Prostate gland (tissue), 2 donors: ENCODE results near the gene GATD1. TPM values are rescaled to one million over a fixed set of nuclear protein-coding genes. Genes with fewer than 3 reads are reported as not detected.

Source experiments
- DNase-seq: peaks from one replicate; pipeline ENCODE4 v3.0.0-alpha.2; 2019; ENCODE audit warnings: low spot score
- H3K27ac ChIP-seq, 2 donors: fragments of 200-600 bp; sonication (generic); 2 replicates each; pipeline ENCODE4 v1.5.1; 2017 to 2019
- H3K27me3 ChIP-seq: fragments of 200-600 bp; sonication (generic); replicated peaks from 2 replicates; pipeline ENCODE4 v1.5.1; 2019; ENCODE audit not compliant: insufficient read depth
- H3K36me3 ChIP-seq, 2 donors: fragments of 200-600 bp; sonication (generic); 1 replicate in 1 of 2; 2 replicates in 1 of 2; pipeline versions ENCODE4 v1.5.1 to v1.8.1; 2017 to 2019
- H3K4me1 ChIP-seq: fragments of 200-600 bp; sonication (generic); replicated peaks from 2 replicates; pipeline ENCODE4 v1.5.1; 2019
- H3K4me3 ChIP-seq, 2 donors: fragments of 200-600 bp; sonication (generic); 2 replicates each; pipeline ENCODE4 v1.5.1; 2017 to 2019
- H3K9me3 ChIP-seq: fragments of 200-600 bp; sonication (generic); 2 replicates; pipeline ENCODE4 v1.5.1; 2017
- POLR2A ChIP-seq: fragments of 450-650 bp; IDR thresholded peaks from one replicate; pipeline ENCODE4 v1.6.1; 2016; ENCODE audit warnings: antibody characterized with exemption, mild to moderate bottlenecking
- POLR2AphosphoS5 ChIP-seq: sonication (generic); formaldehyde crosslinking; IDR thresholded peaks from one replicate; pipeline ENCODE4 v1.6.1; 2017; ENCODE audit warnings: antibody characterized with exemption
- WGBS: methylation state at CpG from one replicate; pipeline ENCODE4 v1.1.5; 2018; 5-methylcytosine and 5-hydroxymethylcytosine counted together
- intact Hi-C: fragments of 100-400 bp; cut with DNase I; formaldehyde crosslinking; loops from one replicate; pipeline ENCODE4 v1.14.2; 2022
- total RNA-seq, 2 donors: library from RNA; depleted of rRNA; stranded (reverse); fragments of >200 nt; gene quantifications; one replicate each; pipeline ENCODE4 v1.1.0, GENCODE V29; 2016
- TF ChIP-seq, protein P1 (sequence below), 4 experiments: fragments of 200-600 bp in 2 of 4; fragments of 450-650 bp in 2 of 4; sonication (generic) in 2 of 4; IDR thresholded peaks; 1 replicate in 3 of 4; 2 replicates in 1 of 4; pipeline ENCODE4 v1.5.1; 2016 to 2019; ENCODE audit warnings: antibody characterized with exemption in 4 of 4, mild to moderate bottlenecking in 2 of 4, moderate library complexity in 2 of 4

The GATD1 gene
- total RNA-seq, 2 donors from 2014 or later = 29.9 to 72.3 TPM

GRCh38 chr11:801097-801780, 24.0 kb upstream of the GATD1 start:
- H3K4me3 ChIP-seq = no peak overlapping the region
- H3K36me3 ChIP-seq = no peaks in the 10 kb centered on the region
- WGBS = 83% methylated on average over 20 of the region's 20 CpGs
- H3K27me3 ChIP-seq = no peaks in the 10 kb centered on the region
- H3K4me1 ChIP-seq = peaks cover 21% of the 10 kb centered on the region
- intact Hi-C loops = no loop called here
- H3K9me3 ChIP-seq = no peaks in the 10 kb centered on the region
- TF ChIP-seq, protein P1, sequence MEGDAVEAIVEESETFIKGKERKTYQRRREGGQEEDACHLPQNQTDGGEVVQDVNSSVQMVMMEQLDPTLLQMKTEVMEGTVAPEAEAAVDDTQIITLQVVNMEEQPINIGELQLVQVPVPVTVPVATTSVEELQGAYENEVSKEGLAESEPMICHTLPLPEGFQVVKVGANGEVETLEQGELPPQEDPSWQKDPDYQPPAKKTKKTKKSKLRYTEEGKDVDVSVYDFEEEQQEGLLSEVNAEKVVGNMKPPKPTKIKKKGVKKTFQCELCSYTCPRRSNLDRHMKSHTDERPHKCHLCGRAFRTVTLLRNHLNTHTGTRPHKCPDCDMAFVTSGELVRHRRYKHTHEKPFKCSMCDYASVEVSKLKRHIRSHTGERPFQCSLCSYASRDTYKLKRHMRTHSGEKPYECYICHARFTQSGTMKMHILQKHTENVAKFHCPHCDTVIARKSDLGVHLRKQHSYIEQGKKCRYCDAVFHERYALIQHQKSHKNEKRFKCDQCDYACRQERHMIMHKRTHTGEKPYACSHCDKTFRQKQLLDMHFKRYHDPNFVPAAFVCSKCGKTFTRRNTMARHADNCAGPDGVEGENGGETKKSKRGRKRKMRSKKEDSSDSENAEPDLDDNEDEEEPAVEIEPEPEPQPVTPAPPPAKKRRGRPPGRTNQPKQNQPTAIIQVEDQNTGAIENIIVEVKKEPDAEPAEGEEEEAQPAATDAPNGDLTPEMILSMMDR (IDR thresholded peaks at IDR 0.05) = no peak
- TF ChIP-seq POLR2AphosphoS5 = no peak
- TF ChIP-seq POLR2A = no peak
- DNase-seq = no peak
- H3K27ac ChIP-seq = no peak overlapping the region

DNA sequence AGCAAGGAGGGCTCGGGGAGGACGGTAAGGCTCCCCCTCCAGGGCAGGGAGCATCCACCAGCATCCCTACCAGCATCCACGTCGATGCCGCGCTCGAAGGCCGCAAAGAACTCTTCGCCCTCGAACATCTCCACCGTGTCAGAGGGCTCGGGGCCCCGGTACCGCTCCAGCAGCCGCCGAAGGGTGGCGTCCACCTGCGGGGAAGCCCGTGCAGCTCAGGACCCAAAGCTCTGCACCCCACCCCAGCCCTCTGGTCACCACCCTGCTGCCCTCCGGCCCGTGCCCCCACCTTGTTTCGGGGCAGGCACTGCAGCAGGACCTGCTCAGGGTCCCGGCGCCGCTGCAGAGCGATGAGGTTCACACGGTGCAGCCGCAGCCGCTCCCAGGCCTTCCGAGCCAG, 23.2 kb upstream of the GATD1 start:
- intact Hi-C loops = no loop called here
- peaks cover 26% of the 10 kb centered on the region for H3K4me1 ChIP-seq
- no peak overlapping the region for H3K4me3 ChIP-seq
- H3K9me3 ChIP-seq = no peaks in the 10 kb centered on the region
- WGBS = 91% methylated on average over 30 of the region's 30 CpGs
- no peaks in the 10 kb centered on the region for H3K36me3 ChIP-seq
- TF ChIP-seq POLR2AphosphoS5 = no peak
- TF ChIP-seq POLR2A = no peak
- TF ChIP-seq, protein P1 (IDR thresholded peaks at IDR 0.05) = no peak
- no peaks in the 10 kb centered on the region for H3K27me3 ChIP-seq
- DNase-seq = no peak
- H3K27ac ChIP-seq = no peak overlapping the region

DNA sequence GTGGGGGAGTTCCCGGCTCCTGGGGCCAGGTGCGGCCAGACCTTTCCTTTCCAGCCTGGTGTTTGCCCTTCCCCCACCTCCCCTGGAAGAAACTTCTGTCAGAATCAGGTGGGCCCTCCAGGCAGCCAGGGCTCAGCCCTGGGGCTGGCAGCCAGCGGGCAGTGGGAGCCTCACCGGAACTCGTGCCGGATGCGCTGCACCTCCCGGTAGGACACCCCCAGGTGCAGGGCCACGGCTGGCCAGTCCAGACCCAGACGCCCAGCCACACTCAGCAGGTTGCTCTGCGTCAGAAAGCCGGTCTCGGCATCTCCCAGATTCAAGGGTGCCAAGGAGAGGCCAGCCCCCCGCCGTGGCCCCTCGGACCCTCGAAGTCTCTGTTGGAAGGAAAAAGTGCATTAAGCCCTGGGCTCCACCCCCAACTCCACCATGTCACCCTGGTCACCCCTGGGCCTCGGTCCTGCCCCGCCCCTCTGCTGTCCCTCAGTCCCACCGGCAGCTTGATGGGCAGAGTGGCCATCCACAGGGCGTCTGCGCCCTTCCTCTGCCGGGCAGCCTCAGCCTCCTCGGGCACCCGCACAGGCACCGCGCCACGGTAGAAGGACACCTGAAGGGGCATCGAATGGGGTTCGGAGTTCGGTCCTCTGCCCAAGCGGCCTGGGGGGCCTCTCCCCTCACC, 22.5 kb upstream of the GATD1 start:
- Histone ChIP-seq H3K4me3 (no peak overlapping the region), H3K4me1 (peaks cover 29% of the 10 kb centered on the region), H3K9me3 (no peaks in the 10 kb centered on the region), H3K27me3 (no peaks in the 10 kb centered on the region), H3K36me3 (no peaks in the 10 kb centered on the region), H3K27ac (no peak overlapping the region)
- intact Hi-C loops = no loop called here
- WGBS = 87% methylated on average over 32 of the region's 32 CpGs
- DNase-seq = no peak
- TF ChIP-seq, protein P1 (IDR thresholded peaks at IDR 0.05) = no peak
- TF ChIP-seq POLR2AphosphoS5 = no peak
- no peak for TF ChIP-seq POLR2A

DNA sequence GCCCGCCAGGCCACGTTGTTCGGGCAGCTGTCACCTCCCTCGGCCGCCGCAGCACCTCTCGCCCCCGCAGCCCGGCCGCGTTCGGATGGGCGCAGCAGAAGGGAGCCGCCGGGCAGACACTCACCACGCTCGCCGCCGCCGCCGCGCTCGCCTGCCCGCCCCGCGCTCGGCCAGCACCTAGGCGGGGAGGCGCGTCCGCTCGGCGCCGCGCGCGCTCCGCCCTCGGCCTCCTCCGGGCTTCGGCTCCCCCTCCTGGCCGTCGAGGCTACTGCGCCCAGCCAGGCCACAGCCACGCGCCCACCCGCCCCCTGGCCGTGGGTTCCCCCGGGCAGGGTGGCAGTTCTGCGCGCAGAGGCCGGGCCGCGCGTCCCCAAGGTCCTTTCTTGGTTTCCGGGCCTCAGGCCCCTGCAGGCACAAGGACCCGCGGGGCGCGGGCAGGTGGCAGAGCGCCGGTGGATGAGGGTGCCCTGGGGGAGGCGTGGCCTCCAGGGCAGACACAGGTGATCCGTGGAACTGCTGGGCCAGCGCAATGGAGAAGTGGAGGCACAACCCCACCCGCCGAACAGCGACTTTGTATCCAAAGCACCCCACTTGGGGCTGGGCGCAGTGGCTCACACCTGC, 20.9 kb upstream of the GATD1 start, which contains the start of gene SLC25A22:
TSS of gene SLC25A22 (minus strand) at position 189 of the 621 bp plus-strand sequence. CDS start 3,275 bp downstream, outside the sequence.
- intact Hi-C loops = no loop called here
- H3K27ac ChIP-seq = peak within 1 kb of the TSS; percentile 81 to 86
- TF ChIP-seq POLR2AphosphoS5 (no peak), POLR2A (no peak)
- TF ChIP-seq, protein P1 (IDR thresholded peaks at IDR 0.05) = peak; percentile 65 to 95 (median 88)
- peak within 1 kb of the TSS; percentile 47 to 73 for H3K4me3 ChIP-seq
- no peaks in the 10 kb centered on the region for H3K27me3 ChIP-seq
- peaks cover 16% of the 10 kb centered on the region for H3K4me1 ChIP-seq
- H3K36me3 ChIP-seq = no peaks in the 10 kb centered on the region
- DNase-seq = peak; percentile 64
- H3K9me3 ChIP-seq = no peaks in the 10 kb centered on the region
- WGBS = 8% methylated on average over 42 of the region's 69 CpGs
